Smooth muscle cell (in vitro differentiated cells): Measurements from ENCODE around the gene DNAJB6. TPM values are rescaled to one million over a fixed set of nuclear protein-coding genes. Genes with fewer than 3 reads are reported as not detected.

ENCODE experiments used
- DNase-seq: peaks from one replicate; lab custom pipeline; 2025; ENCODE audit not compliant: unreplicated experiment; lab: John Stamatoyannopoulos, UW
- H2AFZ ChIP-seq: fragments of 200-600 bp; sonication (generic); 2 replicates; pipeline ENCODE4 v1.6.0; 2016; ENCODE audit warnings: antibody characterized with exemption, low read depth, mild to moderate bottlenecking
- H3F3A ChIP-seq: fragments of 200-600 bp; sonication (generic); 2 replicates; pipeline ENCODE4 v1.6.0; 2017; ENCODE audit warnings: antibody characterized with exemption, low read depth
- H3K27ac ChIP-seq: fragments of 200-600 bp; sonication (generic); 2 replicates; pipeline ENCODE4 v1.5.1; 2016; ENCODE audit warnings: low read depth, mild to moderate bottlenecking
- H3K27me3 ChIP-seq: fragments of 200-600 bp; sonication (generic); 2 replicates; pipeline ENCODE4 v1.6.1; 2016; ENCODE audit warnings: low read depth, mild to moderate bottlenecking
- H3K36me3 ChIP-seq: fragments of 200-600 bp; sonication (generic); 2 replicates; pipeline ENCODE4 v1.5.1; 2016; ENCODE audit warnings: low read depth
- H3K4me1 ChIP-seq: fragments of 200-600 bp; sonication (generic); 2 replicates; pipeline ENCODE4 v1.5.1; 2016; ENCODE audit warnings: low read depth
- H3K4me2 ChIP-seq: fragments of 200-600 bp; sonication (generic); 2 replicates; pipeline ENCODE4 v1.6.0; 2016; ENCODE audit warnings: mild to moderate bottlenecking
- H3K4me3 ChIP-seq: fragments of 200-600 bp; sonication (generic); 2 replicates; pipeline ENCODE4 v1.5.1; 2016; ENCODE audit warnings: mild to moderate bottlenecking
- H3K79me2 ChIP-seq: fragments of 200-600 bp; sonication (generic); 2 replicates; pipeline ENCODE4 v1.6.0; 2016; ENCODE audit warnings: low read depth, mild to moderate bottlenecking
- H3K9ac ChIP-seq: fragments of 200-600 bp; sonication (generic); 2 replicates; pipeline ENCODE4 v1.6.0; 2016; ENCODE audit warnings: low read depth
- H3K9me3 ChIP-seq: fragments of 200-600 bp; sonication (generic); replicated peaks from 2 replicates; pipeline ENCODE4 v1.5.1; 2016; ENCODE audit warnings: low read depth
- H4K20me1 ChIP-seq: fragments of 200-600 bp; sonication (generic); 2 replicates; pipeline ENCODE4 v1.6.0; 2016; ENCODE audit warnings: low read depth
- WGBS: methylation state at CpG from one replicate; pipeline ENCODE4 v1.1.7; 2016; ENCODE audit warnings: low lambda C conversion rate; 5-methylcytosine and 5-hydroxymethylcytosine counted together
- polyA plus RNA-seq: library from polyadenylated mRNA; unstranded; fragments of >200 nt; fragmentation: Nextera tagmentation; extraction: Ambion mirVana; gene quantifications from 2 replicates; pipeline ENCODE4 v1.2.1, GENCODE V29; 2016
- total RNA-seq: library from RNA; depleted of rRNA; stranded (reverse); fragments of >200 nt; gene quantifications from 2 replicates; pipeline ENCODE4 v1.2.3, GENCODE V29; 2014
- TF ChIP-seq, protein P1 (sequence below): fragments of 200-600 bp; sonication (generic); IDR thresholded peaks from 2 replicates; pipeline ENCODE4 v1.5.1; 2017; ENCODE audit warnings: borderline replicate concordance, mild to moderate bottlenecking, antibody characterized with exemption; ENCODE audit not compliant: insufficient read depth, poor library complexity, severe bottlenecking

The DNAJB6 gene
- total and polyA plus RNA-seq, 2 experiments from 2014 or later = 103 to 104 TPM

DNA sequence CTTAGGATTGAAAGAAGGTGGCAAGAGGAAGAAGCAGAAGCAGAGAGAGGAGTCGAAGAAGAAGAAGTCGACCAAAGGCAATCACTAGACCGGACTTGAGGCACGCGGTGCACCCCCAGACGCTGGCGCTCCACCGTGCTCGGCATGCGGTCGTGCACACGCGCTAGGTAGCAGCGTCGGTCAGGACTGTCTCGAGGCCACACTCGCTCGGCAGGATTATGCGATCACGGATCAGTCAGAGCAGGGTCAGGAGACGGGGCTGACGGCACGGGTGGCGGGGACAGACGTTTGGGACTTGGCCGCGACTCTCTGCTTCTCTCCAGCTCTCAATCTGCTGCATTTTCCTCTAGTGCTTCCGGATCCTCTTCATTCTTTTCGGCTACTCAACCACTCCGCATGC, 79.2 kb downstream of the DNAJB6 start:
- no peak overlapping the region for H3K9ac ChIP-seq
- no peak overlapping the region for H3K27ac ChIP-seq
- DNase-seq = no peak
- H3K27me3 ChIP-seq = no peaks in the 10 kb centered on the region
- WGBS = 98% methylated on average over 30 of the region's 30 CpGs
- TF ChIP-seq, protein P1, sequence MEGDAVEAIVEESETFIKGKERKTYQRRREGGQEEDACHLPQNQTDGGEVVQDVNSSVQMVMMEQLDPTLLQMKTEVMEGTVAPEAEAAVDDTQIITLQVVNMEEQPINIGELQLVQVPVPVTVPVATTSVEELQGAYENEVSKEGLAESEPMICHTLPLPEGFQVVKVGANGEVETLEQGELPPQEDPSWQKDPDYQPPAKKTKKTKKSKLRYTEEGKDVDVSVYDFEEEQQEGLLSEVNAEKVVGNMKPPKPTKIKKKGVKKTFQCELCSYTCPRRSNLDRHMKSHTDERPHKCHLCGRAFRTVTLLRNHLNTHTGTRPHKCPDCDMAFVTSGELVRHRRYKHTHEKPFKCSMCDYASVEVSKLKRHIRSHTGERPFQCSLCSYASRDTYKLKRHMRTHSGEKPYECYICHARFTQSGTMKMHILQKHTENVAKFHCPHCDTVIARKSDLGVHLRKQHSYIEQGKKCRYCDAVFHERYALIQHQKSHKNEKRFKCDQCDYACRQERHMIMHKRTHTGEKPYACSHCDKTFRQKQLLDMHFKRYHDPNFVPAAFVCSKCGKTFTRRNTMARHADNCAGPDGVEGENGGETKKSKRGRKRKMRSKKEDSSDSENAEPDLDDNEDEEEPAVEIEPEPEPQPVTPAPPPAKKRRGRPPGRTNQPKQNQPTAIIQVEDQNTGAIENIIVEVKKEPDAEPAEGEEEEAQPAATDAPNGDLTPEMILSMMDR = no peak
- H3F3A ChIP-seq = no peaks in the 10 kb centered on the region
- peaks cover 18% of the 10 kb centered on the region for H3K4me1 ChIP-seq
- no peak overlapping the region for H3K4me3 ChIP-seq
- H3K4me2 ChIP-seq = no peak overlapping the region
- H3K9me3 ChIP-seq = no peaks in the 10 kb centered on the region
- peaks cover 16% of the 10 kb centered on the region for H4K20me1 ChIP-seq
- no peaks in the 10 kb centered on the region for H3K79me2 ChIP-seq
- no peak overlapping the region for H2AFZ ChIP-seq
- no peaks in the 10 kb centered on the region for H3K36me3 ChIP-seq

DNA sequence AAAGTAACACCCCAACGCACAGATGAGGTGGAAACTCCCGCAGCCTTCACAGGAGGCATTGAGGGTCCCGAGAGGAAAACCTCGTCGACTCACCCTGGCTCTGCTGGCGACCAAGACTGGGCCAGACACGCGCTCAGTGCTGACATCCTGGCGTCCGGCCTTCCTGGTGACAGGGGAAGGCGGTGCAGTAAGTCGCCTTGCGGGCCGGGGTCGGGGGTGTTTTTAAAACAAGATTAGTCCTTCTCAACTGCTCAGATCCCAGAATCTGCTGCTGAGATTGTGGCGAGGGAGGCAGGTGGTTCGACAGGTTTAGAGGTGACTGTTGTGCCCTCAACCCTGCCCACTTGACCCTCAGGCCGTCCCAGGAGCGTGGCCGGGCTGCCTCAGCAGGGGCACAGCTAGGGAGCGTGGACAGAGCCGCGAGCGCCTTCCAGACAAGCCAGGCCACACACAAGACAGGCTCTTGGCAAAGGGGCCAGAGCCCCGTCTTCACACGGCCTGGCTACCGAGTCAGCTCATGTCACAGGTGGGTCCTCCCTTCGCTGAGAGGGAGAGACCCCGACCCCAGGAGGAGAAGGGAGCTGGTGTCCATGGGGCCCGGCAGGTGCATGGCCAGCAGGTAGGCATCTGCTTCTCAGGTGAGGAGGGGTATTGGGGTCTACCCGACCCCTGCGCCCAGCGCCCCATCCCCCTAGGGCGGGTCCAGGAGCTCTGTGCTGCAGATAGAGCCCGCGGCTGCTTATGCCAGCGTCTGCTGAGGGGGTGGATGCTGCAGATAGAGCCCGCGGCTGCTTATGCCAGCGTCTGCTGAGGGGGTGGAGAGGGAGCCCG, 81.6 kb downstream of the DNAJB6 start:
- no peaks in the 10 kb centered on the region for H3K4me1 ChIP-seq
- no peak overlapping the region for H2AFZ ChIP-seq
- no peaks in the 10 kb centered on the region for H3K36me3 ChIP-seq
- no peak overlapping the region for H3K27ac ChIP-seq
- no peaks in the 10 kb centered on the region for H3K27me3 ChIP-seq
- peaks cover 5% of the 10 kb centered on the region for H4K20me1 ChIP-seq
- H3K9me3 ChIP-seq = no peaks in the 10 kb centered on the region
- no peak overlapping the region for H3K4me3 ChIP-seq
- H3F3A ChIP-seq = no peaks in the 10 kb centered on the region
- TF ChIP-seq, protein P1 = no peak
- 96% methylated on average over 39 of the region's 41 CpGs for WGBS
- H3K4me2 ChIP-seq = no peak overlapping the region
- no peaks in the 10 kb centered on the region for H3K79me2 ChIP-seq
- H3K9ac ChIP-seq = no peak overlapping the region
- DNase-seq = no peak

DNA sequence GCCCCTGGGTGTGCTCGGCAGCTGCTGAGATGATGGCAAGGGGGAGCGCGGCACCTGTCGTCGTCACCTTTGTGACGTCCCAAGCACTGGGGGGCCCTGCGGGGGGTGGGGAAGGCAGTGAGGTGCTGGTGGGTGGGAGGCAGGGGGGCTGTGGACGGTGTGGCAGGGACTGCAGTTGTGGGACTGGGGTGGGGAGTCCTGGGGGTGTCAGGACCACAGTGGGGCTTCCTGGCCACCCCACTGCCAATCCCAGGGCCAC, 82.2 kb downstream of the DNAJB6 start:
- no peaks in the 10 kb centered on the region for H3K27me3 ChIP-seq
- no peak overlapping the region for H3K4me2 ChIP-seq
- no peak overlapping the region for H3K4me3 ChIP-seq
- no peak for DNase-seq
- no peaks in the 10 kb centered on the region for H3K4me1 ChIP-seq
- H2AFZ ChIP-seq = no peak overlapping the region
- H3F3A ChIP-seq = no peaks in the 10 kb centered on the region
- H3K9ac ChIP-seq = no peak overlapping the region
- no peaks in the 10 kb centered on the region for H3K9me3 ChIP-seq
- H3K27ac ChIP-seq = no peak overlapping the region
- H3K79me2 ChIP-seq = no peaks in the 10 kb centered on the region
- TF ChIP-seq, protein P1 = no peak
- 98% methylated on average over 8 of the region's 8 CpGs for WGBS
- peaks cover 4% of the 10 kb centered on the region for H4K20me1 ChIP-seq
- H3K36me3 ChIP-seq = no peaks in the 10 kb centered on the region

DNA sequence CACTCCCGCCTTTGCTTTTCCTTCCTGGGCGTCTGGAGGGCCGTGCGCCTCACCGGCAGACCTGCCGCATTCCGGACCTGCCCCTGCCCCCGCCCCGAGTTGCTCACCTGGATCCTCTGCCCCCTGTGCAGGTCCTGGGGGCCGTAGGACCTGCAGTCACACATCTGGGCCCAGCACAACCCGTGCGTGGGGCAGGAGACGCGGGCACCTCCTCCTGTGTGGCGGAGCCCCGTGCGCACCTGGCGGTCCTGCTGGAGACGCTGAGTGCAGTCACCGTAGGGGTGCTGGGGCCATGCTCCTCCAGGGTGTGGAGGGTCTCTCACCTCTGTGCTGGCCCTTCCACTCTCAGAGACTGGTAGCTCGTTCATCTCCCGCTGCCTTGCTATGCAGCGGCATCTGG, 85.5 kb downstream of the DNAJB6 start:
- Histone ChIP-seq H2AFZ (no peak overlapping the region), H3K27me3 (no peaks in the 10 kb centered on the region), H3K9ac (no peak overlapping the region), H3K4me3 (no peak overlapping the region), H3F3A (no peaks in the 10 kb centered on the region), H3K4me2 (no peak overlapping the region), H3K36me3 (no peaks in the 10 kb centered on the region), H3K4me1 (no peaks in the 10 kb centered on the region), H3K27ac (no peak overlapping the region), H3K9me3 (no peaks in the 10 kb centered on the region), H3K79me2 (no peaks in the 10 kb centered on the region), H4K20me1 (no peaks in the 10 kb centered on the region)
- DNase-seq = no peak
- 91% methylated on average over 23 of the region's 23 CpGs for WGBS
- TF ChIP-seq, protein P1 = no peak
